ENCODE data around the gene RIC8A.
"Not testable (repeated sequence)": the region's sequence is repeated elsewhere in the genome, so short reads cannot be mapped to it uniquely, and the experiment has no call there.

Gene RIC8A

DNA sequence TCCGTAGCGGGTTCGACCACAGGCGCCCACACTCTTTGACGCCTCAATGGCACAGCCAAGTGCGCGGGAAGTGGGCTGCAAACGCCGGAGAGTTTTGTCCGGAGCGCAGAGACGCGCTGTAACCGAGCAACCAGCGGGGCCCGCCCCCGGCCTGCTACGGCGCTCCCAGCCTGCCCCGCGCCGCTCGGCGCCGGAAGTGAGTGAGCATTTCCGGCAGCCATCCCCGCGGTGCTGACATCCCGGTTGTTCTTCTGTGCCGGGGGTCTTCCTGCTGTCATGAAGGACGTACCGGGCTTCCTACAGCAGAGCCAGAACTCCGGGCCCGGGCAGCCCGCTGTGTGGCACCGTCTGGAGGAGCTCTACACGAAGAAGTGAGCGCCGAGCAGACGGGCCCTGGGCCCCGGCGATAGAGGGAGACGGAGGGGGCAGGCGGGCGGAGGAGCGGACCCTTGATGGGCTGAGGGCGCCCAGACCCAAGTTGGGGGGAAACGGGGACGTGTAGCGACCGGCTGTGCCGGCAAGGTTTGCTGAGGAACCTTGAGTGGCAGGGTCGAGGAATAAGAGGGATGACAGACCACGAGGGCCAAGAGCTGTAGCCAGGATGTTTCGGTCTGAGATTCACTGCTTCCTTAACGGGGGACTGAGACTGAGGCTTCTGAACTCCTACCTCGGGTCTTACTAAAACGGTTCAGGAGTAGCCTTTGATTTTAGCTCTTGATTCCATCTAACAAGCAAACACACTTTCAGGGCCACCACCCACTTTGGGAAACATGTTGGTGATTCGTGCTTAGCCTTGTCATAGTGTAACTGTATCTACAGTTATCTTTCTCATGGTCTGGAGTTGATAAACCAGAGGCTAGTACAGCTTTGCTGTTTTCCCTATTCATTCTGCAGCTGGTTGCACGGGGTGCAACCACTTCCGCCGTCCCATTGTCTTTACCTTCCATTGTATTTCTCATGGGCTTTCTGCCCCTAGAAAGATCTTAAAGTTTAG lies 29.6 kb downstream of the RIC8A start, which contains the start of gene PSMD13:
Gene PSMD13 (plus strand): TSS at position 203 of the 994 bp plus-strand sequence. CDS start 74 bp downstream, at position 277.
- H3K4me3 ChIP-seq (ENCODE audit: low read length): peak within 1 kb of the TSS; percentile 99
- no peak for TF ChIP-seq ZNF274 (IDR thresholded peaks at IDR 0.05; ENCODE audit: low read depth, low read length)

DNA sequence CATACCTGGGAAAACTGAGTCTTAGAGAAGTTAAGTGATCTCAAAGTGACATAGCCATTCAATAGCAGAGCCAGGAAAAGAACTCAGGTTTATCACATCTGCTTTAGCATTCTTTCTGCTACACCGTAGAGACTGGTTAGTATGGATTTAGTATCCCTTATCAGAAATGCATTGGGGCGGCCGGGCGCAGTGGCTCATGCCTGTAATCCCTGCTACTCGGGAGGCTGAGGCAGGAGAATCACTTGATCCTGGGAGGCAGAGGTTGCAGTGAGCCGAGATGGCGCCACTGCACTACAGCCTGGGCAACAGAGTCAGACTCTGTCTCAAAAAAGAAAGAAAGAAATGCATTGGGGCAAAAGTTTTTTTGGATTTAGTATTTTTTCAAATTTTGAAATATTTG lies 30.8 kb downstream of the RIC8A start:
- H3K4me3 ChIP-seq (ENCODE audit: low read length): not testable (repeated sequence)

DNA sequence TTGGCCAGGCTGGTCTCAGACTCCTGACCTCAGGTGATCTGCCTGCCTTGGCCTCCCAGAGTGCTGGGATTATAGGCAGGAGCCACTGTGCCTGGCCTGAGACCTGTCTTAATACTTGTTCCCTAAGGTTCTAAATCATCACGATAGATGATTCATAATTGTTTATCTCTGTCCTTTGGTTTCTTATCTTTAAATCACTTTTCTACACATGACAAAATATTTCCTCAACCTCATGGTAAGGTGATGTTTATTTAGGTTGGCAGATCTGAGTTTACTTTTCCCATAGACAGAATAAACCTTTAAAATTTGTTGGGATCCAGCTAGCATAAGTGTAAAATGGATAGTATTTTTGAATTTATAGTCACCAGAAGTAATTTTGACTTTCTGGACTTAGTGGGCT lies 32.8 kb downstream of the RIC8A start:
- H3K4me3 ChIP-seq (ENCODE audit: low read length): no peak overlapping the region
- TF ChIP-seq ZNF274 (IDR thresholded peaks at IDR 0.05; ENCODE audit: low read depth, low read length): no peak

DNA sequence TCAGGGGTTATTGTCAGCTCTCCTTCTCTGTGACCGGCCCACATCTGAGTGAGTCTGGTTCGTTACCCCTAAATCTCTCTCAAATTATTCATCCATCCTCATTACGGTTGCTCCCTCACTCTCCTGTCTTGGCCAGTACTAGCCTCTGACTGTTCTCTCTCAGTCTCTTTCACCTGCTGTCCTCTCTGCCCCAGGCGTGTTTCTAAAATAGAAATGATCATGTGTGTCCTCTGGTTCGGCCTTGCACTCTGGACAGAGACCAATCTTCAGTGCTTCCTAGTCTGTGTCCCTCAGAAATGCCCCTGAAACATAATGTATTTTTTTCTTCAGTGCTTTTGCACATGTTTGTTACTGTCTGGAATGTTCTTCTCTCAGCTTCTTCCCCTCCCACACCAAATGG lies 34.1 kb downstream of the RIC8A start:
- TF ChIP-seq ZNF274 (IDR thresholded peaks at IDR 0.05; ENCODE audit: low read depth, low read length): no peak

DNA sequence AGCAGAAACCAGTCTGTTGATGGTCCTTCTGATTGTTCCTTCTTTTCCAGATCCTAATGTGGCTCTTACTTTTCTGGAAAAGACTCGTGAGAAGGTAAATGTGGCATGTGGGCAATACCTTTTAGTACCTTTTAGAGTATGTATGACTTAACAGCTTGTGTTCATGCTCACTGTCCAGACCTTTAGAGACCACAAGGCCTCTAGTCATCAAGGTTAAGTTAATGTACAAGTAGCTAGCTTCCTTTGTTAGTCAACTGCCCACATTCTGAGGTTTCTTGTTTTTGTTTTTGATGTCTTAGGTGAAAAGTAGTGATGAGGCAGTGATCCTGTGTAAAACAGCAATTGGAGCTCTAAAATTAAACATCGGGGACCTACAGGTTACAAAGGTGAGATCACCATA lies 36.9 kb downstream of the RIC8A start:
- no peak overlapping the region for H3K4me3 ChIP-seq (ENCODE audit: low read length)
- no peak for TF ChIP-seq ZNF274 (IDR thresholded peaks at IDR 0.05; ENCODE audit: low read depth, low read length)

More for the DNA sequence above, 34.1 kb downstream of the RIC8A start:
- no peak overlapping the region for H3K4me3 ChIP-seq (ENCODE audit: low read length)

DNA sequence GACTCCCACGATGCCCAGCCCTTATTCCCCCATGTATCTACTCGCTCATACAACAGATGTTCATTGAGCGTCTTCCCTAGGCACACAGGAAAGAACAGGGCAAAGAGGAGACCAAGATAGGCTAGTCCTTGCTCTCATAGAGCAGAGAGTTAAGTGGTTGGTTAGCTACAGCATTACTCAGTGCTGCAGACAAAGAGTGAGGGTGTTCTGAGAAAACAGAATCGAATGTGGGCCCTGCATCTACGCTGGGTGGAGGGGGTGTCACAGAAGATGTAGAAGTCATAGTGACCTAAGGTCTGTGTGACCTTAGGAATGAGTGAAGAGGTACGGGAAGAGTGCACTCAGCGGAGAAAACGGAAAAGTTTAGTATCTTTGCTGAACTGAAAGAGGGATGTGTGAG lies 41.6 kb downstream of the RIC8A start:
- no peak overlapping the region for H3K4me3 ChIP-seq (ENCODE audit: low read length)
- TF ChIP-seq ZNF274 (IDR thresholded peaks at IDR 0.05; ENCODE audit: low read depth, low read length): no peak

DNA sequence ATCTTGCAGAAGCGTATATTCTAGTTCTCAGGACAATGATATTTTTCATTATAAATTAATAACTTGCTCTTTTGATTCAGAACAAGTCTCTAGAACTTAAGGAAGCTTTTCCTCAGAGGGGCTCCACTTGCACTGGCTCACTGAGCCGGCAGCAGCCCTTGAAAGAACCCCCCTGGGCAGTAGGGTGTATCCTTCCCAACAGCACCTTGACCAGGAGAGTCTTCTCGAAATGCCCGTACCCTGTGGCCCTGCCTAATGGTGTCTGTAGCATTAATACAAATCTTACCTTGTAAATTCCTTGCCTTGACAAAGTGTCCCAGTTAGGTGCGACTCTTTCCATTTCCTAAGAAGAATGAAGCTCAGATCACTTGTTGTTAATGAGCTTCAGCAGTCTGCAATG lies 42.8 kb downstream of the RIC8A start:
- TF ChIP-seq ZNF274 (IDR thresholded peaks at IDR 0.05; ENCODE audit: low read depth, low read length): no peak
- H3K4me3 ChIP-seq (ENCODE audit: low read length): no peak overlapping the region

DNA sequence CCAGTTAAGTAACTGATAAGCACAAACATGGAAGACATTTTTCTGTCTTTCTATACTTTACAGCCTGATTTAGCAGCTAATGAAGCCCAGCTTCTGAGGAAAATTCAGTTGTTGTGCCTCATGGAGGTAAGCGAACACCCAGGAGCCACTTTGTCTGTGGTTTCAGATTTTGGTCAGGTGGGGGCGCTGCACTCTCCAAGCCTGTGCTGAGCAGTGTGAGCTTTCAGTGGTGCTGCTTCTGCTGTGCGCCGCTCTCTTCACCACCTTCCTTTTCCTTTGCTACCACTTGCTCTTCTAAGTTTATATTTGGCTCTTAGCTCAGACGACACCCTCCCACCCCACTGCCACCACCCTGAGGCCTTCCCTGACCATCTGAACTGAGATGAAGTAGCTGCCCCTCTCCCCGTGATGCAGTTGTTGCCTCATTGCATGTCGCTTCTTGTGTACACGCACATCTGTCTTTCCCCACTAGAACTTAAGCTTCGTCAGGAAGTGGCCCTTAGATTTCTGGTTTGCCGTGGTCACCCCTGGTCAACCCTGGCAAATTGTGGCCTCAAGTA lies 43.3 kb downstream of the RIC8A start:
- H3K4me3 ChIP-seq (ENCODE audit: low read length): no peak overlapping the region

DNA sequence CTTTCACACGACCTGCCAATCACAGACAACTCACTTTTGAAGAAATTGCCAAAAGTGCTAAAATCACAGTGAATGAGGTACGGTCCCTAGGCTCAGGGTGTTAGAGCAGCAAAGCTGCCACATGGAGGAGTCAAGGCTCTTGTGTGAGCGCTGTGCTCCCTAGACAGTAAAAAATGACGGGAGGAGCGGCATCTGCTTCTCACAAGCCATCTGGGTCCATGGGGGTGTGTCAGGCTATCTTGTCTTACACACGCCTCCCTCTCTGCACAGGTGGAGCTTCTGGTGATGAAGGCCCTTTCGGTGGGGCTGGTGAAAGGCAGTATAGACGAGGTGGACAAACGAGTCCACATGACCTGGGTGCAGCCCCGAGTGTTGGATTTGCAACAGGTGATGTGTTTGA lies 44.0 kb downstream of the RIC8A start:
- TF ChIP-seq ZNF274 (IDR thresholded peaks at IDR 0.05; ENCODE audit: low read depth, low read length): no peak

More for the DNA sequence above, 43.3 kb downstream of the RIC8A start:
- no peak for TF ChIP-seq ZNF274 (IDR thresholded peaks at IDR 0.05; ENCODE audit: low read depth, low read length)

DNA sequence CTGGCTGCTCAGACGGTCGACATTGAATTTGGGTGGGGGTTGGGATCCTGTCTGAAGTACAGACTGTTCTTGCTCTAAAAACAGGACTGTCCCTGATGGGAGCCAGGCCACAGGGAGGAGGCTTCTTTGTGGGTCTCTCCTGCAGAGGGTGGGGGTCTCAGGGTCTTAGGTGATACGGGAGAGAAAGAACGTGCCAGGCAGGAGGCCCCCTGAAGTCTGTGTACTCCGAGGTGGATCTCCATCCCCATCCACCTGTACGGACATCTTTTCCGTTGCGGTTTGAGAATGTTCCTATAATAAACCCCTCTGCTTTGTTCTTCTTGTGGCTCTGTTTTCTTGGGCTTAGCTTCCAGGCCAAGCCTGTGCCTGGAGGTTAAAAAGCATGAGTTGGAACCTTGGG lies 45.2 kb downstream of the RIC8A start:
- TF ChIP-seq ZNF274 (IDR thresholded peaks at IDR 0.05; ENCODE audit: low read depth, low read length): no peak
- no peak overlapping the region for H3K4me3 ChIP-seq (ENCODE audit: low read length)

More for the DNA sequence above, 44.0 kb downstream of the RIC8A start:
- H3K4me3 ChIP-seq (ENCODE audit: low read length): no peak overlapping the region

DNA sequence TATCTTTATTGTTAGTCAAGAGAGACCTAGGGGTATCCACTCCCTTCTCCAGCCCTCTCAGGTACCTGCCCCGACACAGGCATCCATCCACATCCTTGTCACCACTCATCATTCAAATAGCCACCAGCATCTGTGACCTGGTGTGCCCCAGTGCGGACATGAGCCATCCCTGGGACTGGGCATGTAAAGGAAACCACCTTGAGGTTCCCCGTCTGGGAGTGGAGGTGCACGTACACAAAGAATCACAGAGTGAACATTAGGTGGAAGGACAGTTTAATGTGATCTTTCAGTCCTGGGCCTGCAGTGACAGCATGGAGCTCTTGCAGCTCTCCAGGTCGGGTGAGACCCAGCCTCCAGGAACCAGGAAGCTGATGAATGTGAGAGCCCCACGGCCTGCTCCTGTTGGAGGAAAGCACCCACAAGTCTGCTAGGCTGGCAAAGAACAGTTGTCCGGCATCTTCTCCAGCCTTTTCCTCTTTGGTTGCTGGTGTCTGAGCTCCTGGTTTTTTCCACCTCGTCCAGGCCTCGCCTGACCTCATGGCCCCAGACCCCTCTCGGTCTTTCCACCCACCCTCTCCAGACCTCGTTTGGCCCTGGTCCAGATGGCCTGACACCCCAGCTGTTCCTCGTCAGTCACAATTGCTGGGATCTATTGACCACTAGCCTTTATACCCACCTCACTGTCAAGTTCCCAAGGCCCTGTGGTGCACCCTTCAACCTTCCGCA lies 45.8 kb downstream of the RIC8A start:
- TF ChIP-seq ZNF274 (IDR thresholded peaks at IDR 0.05; ENCODE audit: low read depth, low read length): no peak
- H3K4me3 ChIP-seq (ENCODE audit: low read length): no peak overlapping the region

DNA sequence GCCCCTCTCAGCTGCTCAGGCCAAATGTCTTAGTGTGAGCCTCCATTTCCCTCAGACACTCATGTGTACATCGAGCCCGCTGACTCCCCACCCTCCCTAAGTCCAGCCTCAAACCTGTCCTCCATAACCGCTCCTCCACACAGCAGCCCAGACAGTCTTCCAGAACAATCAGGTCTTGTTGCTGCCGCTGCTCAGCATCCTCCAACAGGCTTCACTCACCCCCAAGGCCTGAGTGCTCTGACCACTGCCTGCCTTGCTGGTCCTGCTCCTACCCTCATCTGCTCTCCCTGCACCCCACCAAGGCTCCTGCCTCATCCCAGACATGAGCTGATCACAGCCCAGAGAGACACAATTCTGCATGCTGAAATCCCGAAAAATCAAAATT lies 46.4 kb downstream of the RIC8A start:
- no peak for TF ChIP-seq ZNF274 (IDR thresholded peaks at IDR 0.05; ENCODE audit: low read depth, low read length)
- H3K4me3 ChIP-seq (ENCODE audit: low read length): no peak overlapping the region

DNA sequence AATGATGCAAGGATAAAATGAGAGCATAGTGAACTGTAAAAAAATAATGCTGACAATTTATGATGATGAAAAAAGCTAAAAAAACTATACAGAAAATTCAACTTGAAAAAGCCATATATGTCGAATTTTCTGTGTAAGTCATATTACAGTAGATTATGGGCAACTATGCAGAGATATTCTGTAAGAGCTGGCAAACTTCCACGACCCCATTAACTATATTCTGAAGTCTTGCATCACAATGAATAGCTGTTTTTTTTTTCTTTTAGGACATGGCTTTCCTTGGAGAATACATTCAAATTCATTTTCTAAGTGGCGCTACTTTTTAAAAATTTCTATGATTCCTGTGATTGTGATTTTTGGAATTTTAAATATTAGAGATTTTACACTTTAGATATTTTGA lies 47.7 kb downstream of the RIC8A start:
- H3K4me3 ChIP-seq (ENCODE audit: low read length): no peak overlapping the region
- no peak for TF ChIP-seq ZNF274 (IDR thresholded peaks at IDR 0.05; ENCODE audit: low read depth, low read length)

DNA sequence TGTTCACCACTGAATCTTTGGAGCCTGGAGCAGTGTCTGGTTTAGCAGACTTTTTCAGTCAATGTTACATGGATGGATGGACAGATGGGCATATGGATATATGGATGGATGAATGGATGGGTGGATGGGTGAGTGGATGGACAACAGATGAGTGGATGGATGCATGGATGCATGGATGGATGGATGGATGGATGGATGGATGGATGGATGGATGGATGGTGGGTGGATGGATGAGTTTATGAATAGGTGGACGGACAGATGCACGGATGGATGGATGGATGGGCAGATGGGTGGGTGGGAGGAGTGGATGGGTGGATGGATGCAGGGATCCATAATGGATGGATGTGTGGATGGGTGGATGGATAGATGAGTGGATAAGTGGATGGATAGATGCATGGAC lies 48.3 kb downstream of the RIC8A start:
- no peak overlapping the region for H3K4me3 ChIP-seq (ENCODE audit: low read length)
- no peak for TF ChIP-seq ZNF274 (IDR thresholded peaks at IDR 0.05; ENCODE audit: low read depth, low read length)

All from GM08714 (cell line).